ENCODE results near the gene ZNF224. TPM values are rescaled to one million over a fixed set of nuclear protein-coding genes. Genes with fewer than 3 reads are reported as not detected.

The ZNF224 gene
- total and polyA plus RNA-seq, 2 of the 8 experiments (the other 6 are each of a cell fraction or from before 2014, with no cell fraction given) = 3.7 to 17.2 TPM

- TF ChIP-seq TBP (IDR thresholded peaks at IDR 0.05; ENCODE audit: low read depth, low read length) = peak; percentile 41; the same call in 1 of the 2 replicates
- TF ChIP-seq RAD21 (IDR thresholded peaks at IDR 0.05 in 1 of 2, conservative IDR thresholded peaks at IDR 0.05 in 1 of 2; ENCODE audit: low read depth in 2 of 2, low read length in 2 of 2) = no peak
- TF ChIP-seq TAF1 (IDR thresholded peaks at IDR 0.05; ENCODE audit: low read depth, low read length) = peak; percentile 68; the same call in 1 of the 2 replicates
- TF ChIP-seq POLR2AphosphoS5 (IDR thresholded peaks at IDR 0.05; ENCODE audit: low read depth, low read length) = peak; percentile 31; the same call in 1 of the 2 replicates
- no peak for TF ChIP-seq CBX5 (IDR thresholded peaks at IDR 0.05; ENCODE audit: low read depth, low read length)
- peak; percentile 47; the same call in 1 of the 2 replicates for TF ChIP-seq PHF8 (conservative IDR thresholded peaks at IDR 0.05; ENCODE audit: low read depth, low read length)
- peak; percentile 10; the same call in 1 of the 2 replicates for TF ChIP-seq YY1 (IDR thresholded peaks at IDR 0.05; ENCODE audit: low read depth, low read length)
- peak; percentile 93 for TF ChIP-seq SIX5 (IDR thresholded peaks at IDR 0.05; ENCODE audit: low read depth, low read length)
- TF ChIP-seq CBX8 (IDR thresholded peaks at IDR 0.05; ENCODE audit: borderline replicate concordance, low read depth, low read length) = no peak
- no peak for TF ChIP-seq KDM1A (IDR thresholded peaks at IDR 0.05; ENCODE audit: borderline replicate concordance, low read length)
- TF ChIP-seq, protein P1, sequence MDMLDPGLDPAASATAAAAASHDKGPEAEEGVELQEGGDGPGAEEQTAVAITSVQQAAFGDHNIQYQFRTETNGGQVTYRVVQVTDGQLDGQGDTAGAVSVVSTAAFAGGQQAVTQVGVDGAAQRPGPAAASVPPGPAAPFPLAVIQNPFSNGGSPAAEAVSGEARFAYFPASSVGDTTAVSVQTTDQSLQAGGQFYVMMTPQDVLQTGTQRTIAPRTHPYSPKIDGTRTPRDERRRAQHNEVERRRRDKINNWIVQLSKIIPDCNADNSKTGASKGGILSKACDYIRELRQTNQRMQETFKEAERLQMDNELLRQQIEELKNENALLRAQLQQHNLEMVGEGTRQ (IDR thresholded peaks at IDR 0.05; ENCODE audit: low read length) = no peak
- no peak for TF ChIP-seq ASH2L (IDR thresholded peaks at IDR 0.05; ENCODE audit: low read length)
- peak; percentile 85; the same call in 1 of the 2 replicates for TF ChIP-seq GABPA (IDR thresholded peaks at IDR 0.05; ENCODE audit: borderline replicate concordance, insufficient read depth, low read length)
- no peak for TF ChIP-seq POU5F1 (IDR thresholded peaks at IDR 0.05; ENCODE audit: low read depth, low read length)
- no peak for TF ChIP-seq SUZ12 (IDR thresholded peaks at IDR 0.05; ENCODE audit: low read length)
- no peak for TF ChIP-seq SIN3A (conservative IDR thresholded peaks at IDR 0.05 in 1 of 2, IDR thresholded peaks at IDR 0.05 in 1 of 2; ENCODE audit: low read depth in 1 of 2, low read length in 2 of 2)
- TF ChIP-seq SP2 (IDR thresholded peaks at IDR 0.05; ENCODE audit: low read length) = no peak
- TF ChIP-seq NRF1 (IDR thresholded peaks at IDR 0.05; ENCODE audit: low read depth, low read length) = no peak
- 0 out of 2 replicates have a peak, but pooled peaks have one; percentile 21 for TF ChIP-seq CHD2 (IDR thresholded peaks at IDR 0.05; ENCODE audit: low read length)
Measured at GRCh38 chr19:44051650-44052402, 42.3 kb upstream of the ZNF224 start, which contains the start of gene ZNF223 (continued).

Measured in H1 (cell line).